GM10266 (cell line): ENCODE data around the gene ANKRD11.
"Not testable (repeated sequence)": the region's sequence is repeated elsewhere in the genome, so short reads cannot be mapped to it uniquely, and the experiment has no call there.

Experiments
- DNase-seq: peaks from one replicate; pipeline ENCODE4 v3.0.0; 2012; ENCODE audit errors: extremely low spot score
- TF ChIP-seq, protein P1 (sequence below): IDR thresholded peaks from 2 replicates; pipeline ENCODE4 v1.5.1; 2012; ENCODE audit warnings: mild to moderate bottlenecking, low read depth; ENCODE audit not compliant: control insufficient read depth, insufficient read depth; ENCODE audit errors: missing control alignments

Gene ANKRD11

GRCh38 chr16:89383095-89384003 lies 107.0 kb downstream of the ANKRD11 start:
- no peak for DNase-seq
- TF ChIP-seq, protein P1, sequence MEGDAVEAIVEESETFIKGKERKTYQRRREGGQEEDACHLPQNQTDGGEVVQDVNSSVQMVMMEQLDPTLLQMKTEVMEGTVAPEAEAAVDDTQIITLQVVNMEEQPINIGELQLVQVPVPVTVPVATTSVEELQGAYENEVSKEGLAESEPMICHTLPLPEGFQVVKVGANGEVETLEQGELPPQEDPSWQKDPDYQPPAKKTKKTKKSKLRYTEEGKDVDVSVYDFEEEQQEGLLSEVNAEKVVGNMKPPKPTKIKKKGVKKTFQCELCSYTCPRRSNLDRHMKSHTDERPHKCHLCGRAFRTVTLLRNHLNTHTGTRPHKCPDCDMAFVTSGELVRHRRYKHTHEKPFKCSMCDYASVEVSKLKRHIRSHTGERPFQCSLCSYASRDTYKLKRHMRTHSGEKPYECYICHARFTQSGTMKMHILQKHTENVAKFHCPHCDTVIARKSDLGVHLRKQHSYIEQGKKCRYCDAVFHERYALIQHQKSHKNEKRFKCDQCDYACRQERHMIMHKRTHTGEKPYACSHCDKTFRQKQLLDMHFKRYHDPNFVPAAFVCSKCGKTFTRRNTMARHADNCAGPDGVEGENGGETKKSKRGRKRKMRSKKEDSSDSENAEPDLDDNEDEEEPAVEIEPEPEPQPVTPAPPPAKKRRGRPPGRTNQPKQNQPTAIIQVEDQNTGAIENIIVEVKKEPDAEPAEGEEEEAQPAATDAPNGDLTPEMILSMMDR: no peak

DNA sequence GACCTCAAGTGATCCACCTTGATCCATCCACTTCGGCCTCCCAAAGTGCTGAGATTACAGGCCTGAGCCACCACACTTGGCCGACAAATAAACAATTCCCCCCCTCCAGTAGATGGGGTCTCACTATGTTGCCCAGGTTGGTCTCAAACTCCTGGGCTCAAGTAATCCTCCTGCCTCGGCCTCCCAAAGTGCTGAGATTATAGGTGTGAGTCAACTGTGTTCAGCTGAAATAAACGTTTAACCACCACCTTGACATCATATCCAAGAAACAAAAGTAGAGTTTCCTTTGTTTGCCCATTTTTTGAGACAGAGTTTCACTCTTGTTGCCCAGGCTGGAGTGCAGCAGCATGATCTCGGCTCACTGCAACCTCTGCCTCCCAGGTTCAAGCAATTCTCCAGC lies 107.8 kb downstream of the ANKRD11 start:
- DNase-seq: not testable (repeated sequence)

DNA sequence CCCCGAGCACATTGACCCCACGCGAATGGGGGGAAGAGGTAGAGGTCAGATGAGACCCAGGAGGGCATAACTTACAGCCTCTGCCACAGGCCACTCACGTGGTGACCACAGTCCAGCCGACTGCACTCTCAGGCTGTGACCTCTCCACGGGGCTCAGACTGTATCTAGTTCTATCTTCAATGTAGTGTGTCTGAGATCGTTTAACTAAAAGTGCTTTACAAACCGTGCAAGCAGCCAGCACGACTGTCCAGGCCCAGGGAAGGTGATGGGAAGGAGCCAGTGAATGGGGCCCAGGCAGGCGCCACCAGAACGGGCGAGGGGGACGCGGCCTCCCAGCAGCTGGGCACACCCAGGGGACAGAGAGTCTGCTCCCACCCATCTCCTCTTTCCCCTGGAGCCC lies 108.6 kb downstream of the ANKRD11 start:
- no peak for DNase-seq
- TF ChIP-seq, protein P1: no peak

- TF ChIP-seq, protein P1: no peak
- no peak for DNase-seq
Observed at GRCh38 chr16:89380681-89381080, 109.7 kb downstream of the ANKRD11 start.

DNA sequence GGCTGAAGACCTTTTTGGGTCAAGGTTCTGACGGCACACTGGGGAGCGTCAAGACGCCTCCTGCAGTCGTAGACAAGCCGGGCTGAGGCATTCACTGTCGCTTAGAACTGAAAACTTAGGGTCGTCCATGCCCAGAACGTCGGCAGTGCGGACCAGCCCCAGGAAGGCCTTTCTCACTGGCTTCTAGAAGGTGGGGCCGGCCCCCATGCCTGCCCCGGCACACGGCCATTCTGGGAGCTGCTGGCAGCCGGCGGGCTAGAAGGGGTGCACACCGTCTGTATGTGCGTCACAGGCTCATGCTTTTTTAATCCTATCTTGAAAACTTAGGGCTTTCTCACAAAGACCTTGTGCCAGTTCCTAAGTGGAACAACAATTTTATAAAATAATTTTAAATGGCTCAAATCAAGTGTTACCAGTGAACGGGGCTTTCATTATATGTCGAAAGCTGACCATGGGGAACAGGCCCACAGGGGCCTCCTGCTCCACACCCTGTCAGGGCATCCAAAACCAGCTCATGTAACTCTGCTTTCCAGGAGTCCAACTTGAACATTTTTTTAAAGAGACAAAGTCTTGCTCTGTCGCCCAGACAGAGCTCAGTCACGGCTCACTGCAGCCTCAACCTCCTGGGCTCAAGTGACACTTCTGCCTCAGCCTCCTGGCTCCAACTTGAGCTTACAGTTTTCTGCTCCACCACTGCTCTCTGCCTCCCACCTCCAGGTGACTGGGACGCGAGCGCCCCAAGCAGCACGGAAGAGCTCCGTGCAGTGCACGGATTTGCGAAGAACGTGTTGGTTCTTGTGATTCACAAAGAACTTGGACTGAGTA lies 111.2 kb downstream of the ANKRD11 start:
- TF ChIP-seq, protein P1: no peak
- no peak for DNase-seq

DNA sequence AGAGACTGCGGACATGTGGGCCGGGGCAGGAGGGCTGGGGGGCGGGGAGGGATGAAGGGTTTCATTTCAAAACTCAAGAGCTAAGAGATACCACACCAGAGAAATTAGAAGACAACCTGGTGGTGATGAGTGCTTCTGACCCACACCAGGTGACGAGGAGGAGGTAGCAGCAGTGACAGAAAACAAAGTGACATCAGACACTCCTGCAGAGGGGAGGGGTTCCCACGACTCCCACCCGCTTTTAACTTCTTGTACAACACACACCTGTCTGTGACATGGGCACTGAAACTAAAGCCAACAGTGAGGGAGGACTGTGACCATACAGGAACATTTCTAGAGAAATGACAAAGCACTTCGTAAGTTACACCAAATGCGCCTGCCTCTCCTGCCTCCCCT lies 112.9 kb downstream of the ANKRD11 start:
- DNase-seq: no peak
- TF ChIP-seq, protein P1: no peak

GRCh38 chr16:89376812-89377452 lies 113.4 kb downstream of the ANKRD11 start:
- TF ChIP-seq, protein P1: no peak
- DNase-seq: no peak
